Astrocyte (in vitro differentiated cells and primary cell): ENCODE data around the gene ZSWIM4. TPM values are rescaled to one million over a fixed set of nuclear protein-coding genes. Genes with fewer than 3 reads are reported as not detected.

Experiments used
- DNase-seq: peaks from one replicate; pipeline ENCODE4 v3.0.0-alpha.2; 2010; ENCODE audit warnings: low read depth
- FAIRE-seq: peaks from 2 replicates; lab custom pipeline; 2011; peaks lifted over from hg19 to GRCh38; lab: Jason Lieb, UNC
- H2AFZ ChIP-seq: 2 replicates; pipeline ENCODE4 v1.6.0; 2012; ENCODE audit warnings: low read depth, low read length, inconsistent platforms
- H3K27ac ChIP-seq: 2 replicates; pipeline ENCODE4 v1.5.1; 2011; ENCODE audit warnings: low read depth, low read length, inconsistent platforms
- H3K27me3 ChIP-seq: 2 replicates; pipeline ENCODE4 v1.6.0; 2011; ENCODE audit warnings: low read length, inconsistent platforms; ENCODE audit not compliant: insufficient read depth
- H3K36me3 ChIP-seq: 2 replicates; pipeline ENCODE4 v1.5.1; 2011; ENCODE audit warnings: low read length, inconsistent platforms; ENCODE audit not compliant: insufficient read depth
- H3K4me1 ChIP-seq: 2 replicates; pipeline ENCODE4 v1.5.1; 2011; ENCODE audit warnings: low read length, inconsistent platforms; ENCODE audit not compliant: insufficient read depth
- H3K4me2 ChIP-seq: 2 replicates; pipeline ENCODE4 v1.6.0; 2012; ENCODE audit warnings: low read length, inconsistent platforms
- H3K4me3 ChIP-seq: 2 replicates; pipeline ENCODE4 v1.5.1; 2011; ENCODE audit warnings: low read depth, mild to moderate bottlenecking, low read length, inconsistent platforms; ENCODE audit not compliant: insufficient read depth
- H3K79me2 ChIP-seq: 2 replicates; pipeline ENCODE4 v1.6.0; 2012; ENCODE audit warnings: mild to moderate bottlenecking, low read length, inconsistent platforms; ENCODE audit not compliant: insufficient read depth
- H3K9ac ChIP-seq: 2 replicates; pipeline ENCODE4 v1.6.0; 2012; ENCODE audit warnings: mild to moderate bottlenecking, low read length, inconsistent platforms
- H3K9me3 ChIP-seq: 2 replicates; pipeline ENCODE4 v1.5.1; 2012; ENCODE audit warnings: low read depth, mild to moderate bottlenecking, low read length, inconsistent platforms; ENCODE audit not compliant: insufficient read depth
- H4K20me1 ChIP-seq: 2 replicates; pipeline ENCODE4 v1.6.0; 2012; ENCODE audit warnings: low read length, inconsistent platforms; ENCODE audit not compliant: insufficient read depth
- H3K27ac Mint-ChIP-seq: one replicate; pipeline ENCODE4 v1.8.0; 2021; ENCODE audit warnings: mild to moderate bottlenecking, mixed read lengths; ENCODE audit not compliant: unreplicated experiment
- H3K27me3 Mint-ChIP-seq: one replicate; pipeline ENCODE4 v1.8.0; 2021; ENCODE audit warnings: low read depth, mixed read lengths; ENCODE audit not compliant: unreplicated experiment
- H3K36me3 Mint-ChIP-seq: one replicate; pipeline ENCODE4 v1.8.0; 2021; ENCODE audit warnings: low read depth, mixed read lengths; ENCODE audit not compliant: unreplicated experiment
- H3K4me1 Mint-ChIP-seq: one replicate; pipeline ENCODE4 v1.8.0; 2021; ENCODE audit warnings: low read depth, mixed read lengths; ENCODE audit not compliant: unreplicated experiment
- H3K4me3 Mint-ChIP-seq: one replicate; pipeline ENCODE4 v1.8.0; 2021; ENCODE audit warnings: mild to moderate bottlenecking, moderate library complexity, mixed read lengths; ENCODE audit not compliant: unreplicated experiment
- H3K9me3 Mint-ChIP-seq: one replicate; pipeline ENCODE4 v1.8.0; 2021; ENCODE audit warnings: mild to moderate bottlenecking, mixed read lengths; ENCODE audit not compliant: unreplicated experiment
- EZH2 ChIP-seq: IDR thresholded peaks from 2 replicates; pipeline ENCODE4 v1.6.1; 2012; ENCODE audit warnings: mild to moderate bottlenecking, low read length, inconsistent platforms; ENCODE audit not compliant: insufficient read depth
- total RNA-seq: library from RNA; stranded (reverse); gene quantifications from 2 replicates; pipeline ENCODE4 v1.2.1, GENCODE V29; 2021
- TF ChIP-seq, protein P1 (sequence below): IDR thresholded peaks from 2 replicates; pipeline ENCODE4 v1.5.1; 2011; ENCODE audit warnings: low read depth, mild to moderate bottlenecking, inconsistent platforms, low read length, moderate library complexity; ENCODE audit not compliant: insufficient read depth

ZSWIM4 gene
- total RNA-seq, 1 donor from 2014 or later: 10.6 TPM

DNA sequence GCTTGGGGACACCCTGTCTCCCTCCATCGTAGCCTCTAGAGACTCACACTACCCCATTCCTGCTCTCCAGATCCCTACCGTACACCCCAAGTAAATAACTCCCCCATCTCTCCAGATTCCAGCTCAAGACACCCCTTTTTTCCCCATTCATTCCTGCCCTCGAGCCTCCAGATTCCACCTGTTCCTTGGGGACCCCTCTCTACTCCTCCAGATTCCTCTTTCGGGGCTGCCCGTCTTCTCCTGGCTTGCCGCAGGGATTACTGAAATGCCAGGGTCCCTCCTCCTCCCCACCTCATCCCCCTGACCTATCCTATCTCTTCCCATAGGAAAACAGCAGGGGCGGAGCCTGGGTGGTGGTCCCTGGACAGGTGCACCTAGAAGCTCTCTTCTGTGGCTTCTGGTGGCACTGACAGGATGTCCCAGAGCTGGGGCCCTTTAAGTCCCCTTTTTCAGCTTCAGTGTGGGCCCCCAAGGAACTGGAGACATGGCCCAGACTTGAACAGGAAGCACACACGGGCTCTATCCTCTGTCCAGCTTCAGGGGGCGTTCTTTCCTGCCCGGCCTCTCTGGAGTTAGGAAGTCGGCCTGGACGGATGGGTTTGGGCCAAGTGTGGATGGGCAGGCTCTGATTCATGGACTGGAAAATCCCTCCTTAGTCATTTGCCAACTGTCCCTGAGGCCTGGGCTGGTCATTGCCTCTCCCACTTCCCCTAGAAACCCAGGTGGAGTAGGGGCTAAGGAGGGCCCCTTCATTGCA lies 1.2 kb downstream of the ZSWIM4 start:
- Histone ChIP-seq H3K4me1 (peaks cover 32% of the 10 kb centered on the region), H3K4me2 (peak overlapping the region; percentile 99), H3K4me3 (peak overlapping the region; percentile 80), H4K20me1 (peaks cover 13% of the 10 kb centered on the region), H3K27me3 (no peaks in the 10 kb centered on the region), H2AFZ (no peak overlapping the region), H3K27ac (peak overlapping the region; percentile 95), H3K79me2 (peaks cover 20% of the 10 kb centered on the region), H3K36me3 (no peaks in the 10 kb centered on the region), H3K9ac (peak overlapping the region; percentile 97), H3K9me3 (no peaks in the 10 kb centered on the region)
- no peaks in the 10 kb centered on the region for H3K9me3 Mint-ChIP-seq
- H3K27me3 Mint-ChIP-seq: no peaks in the 10 kb centered on the region
- H3K4me3 Mint-ChIP-seq: peak overlapping the region; percentile 88
- H3K36me3 Mint-ChIP-seq: peaks cover 7% of the 10 kb centered on the region
- DNase-seq: peak; percentile 95
- peak overlapping the region; percentile 62 for H3K27ac Mint-ChIP-seq
- peaks cover 11% of the 10 kb centered on the region for H3K4me1 Mint-ChIP-seq
- TF ChIP-seq, protein P1, sequence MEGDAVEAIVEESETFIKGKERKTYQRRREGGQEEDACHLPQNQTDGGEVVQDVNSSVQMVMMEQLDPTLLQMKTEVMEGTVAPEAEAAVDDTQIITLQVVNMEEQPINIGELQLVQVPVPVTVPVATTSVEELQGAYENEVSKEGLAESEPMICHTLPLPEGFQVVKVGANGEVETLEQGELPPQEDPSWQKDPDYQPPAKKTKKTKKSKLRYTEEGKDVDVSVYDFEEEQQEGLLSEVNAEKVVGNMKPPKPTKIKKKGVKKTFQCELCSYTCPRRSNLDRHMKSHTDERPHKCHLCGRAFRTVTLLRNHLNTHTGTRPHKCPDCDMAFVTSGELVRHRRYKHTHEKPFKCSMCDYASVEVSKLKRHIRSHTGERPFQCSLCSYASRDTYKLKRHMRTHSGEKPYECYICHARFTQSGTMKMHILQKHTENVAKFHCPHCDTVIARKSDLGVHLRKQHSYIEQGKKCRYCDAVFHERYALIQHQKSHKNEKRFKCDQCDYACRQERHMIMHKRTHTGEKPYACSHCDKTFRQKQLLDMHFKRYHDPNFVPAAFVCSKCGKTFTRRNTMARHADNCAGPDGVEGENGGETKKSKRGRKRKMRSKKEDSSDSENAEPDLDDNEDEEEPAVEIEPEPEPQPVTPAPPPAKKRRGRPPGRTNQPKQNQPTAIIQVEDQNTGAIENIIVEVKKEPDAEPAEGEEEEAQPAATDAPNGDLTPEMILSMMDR: peak; percentile 11
- no peak for TF ChIP-seq EZH2
- FAIRE-seq: no peak

DNA sequence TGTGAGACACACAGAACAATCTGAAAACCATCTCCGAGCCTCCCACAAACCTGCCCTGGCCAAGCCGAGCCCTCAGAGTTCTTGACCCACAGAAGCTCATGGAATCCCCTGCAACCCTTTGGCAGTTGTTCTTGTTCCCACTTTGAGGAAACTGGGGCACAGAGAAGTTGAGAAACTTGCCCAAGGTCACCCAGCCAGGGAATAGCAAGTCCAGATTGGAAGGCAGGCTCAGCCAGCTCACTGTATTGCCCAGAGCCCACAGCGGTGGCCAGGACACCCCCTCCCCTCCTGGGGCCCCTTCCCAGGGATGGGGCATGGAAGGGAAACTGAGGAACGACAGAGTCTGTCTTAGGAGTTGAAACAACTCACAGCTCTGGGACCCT lies 1.8 kb downstream of the ZSWIM4 start:
- FAIRE-seq: no peak

More for the DNA sequence above, 1.8 kb downstream of the ZSWIM4 start:
- Histone ChIP-seq H3K9me3 (no peaks in the 10 kb centered on the region), H3K4me2 (peak overlapping the region; percentile 99), H3K36me3 (no peaks in the 10 kb centered on the region), H2AFZ (no peak overlapping the region), H3K9ac (peak overlapping the region; percentile 97), H3K27ac (peak overlapping the region; percentile 95), H3K79me2 (peaks cover 20% of the 10 kb centered on the region), H4K20me1 (peaks cover 13% of the 10 kb centered on the region), H3K4me3 (peak overlapping the region; percentile 80), H3K27me3 (no peaks in the 10 kb centered on the region), H3K4me1 (peaks cover 32% of the 10 kb centered on the region)
- Mint-ChIP-seq H3K4me3 (peak overlapping the region; percentile 88), H3K27me3 (no peaks in the 10 kb centered on the region), H3K36me3 (peaks cover 7% of the 10 kb centered on the region), H3K4me1 (peaks cover 11% of the 10 kb centered on the region), H3K27ac (no peak overlapping the region), H3K9me3 (no peaks in the 10 kb centered on the region)
- no peak for DNase-seq
- no peak for TF ChIP-seq EZH2
- TF ChIP-seq, protein P1: no peak
